Activated CD8-positive, alpha-beta T cell treated with anti-CD3 and anti-CD28 coated beads for 36 hours (primary cell): ENCODE measurements around the gene YWHAB. TPM values are rescaled to one million over a fixed set of nuclear protein-coding genes. Genes with fewer than 3 reads are reported as not detected.
A peak's percentile ranks its signal among the peaks of the same experiment; 100 is the strongest.

Experiments used
- ATAC-seq: fragments of 200-7000 bp; cut with Tn5 transposase; one replicate; pipeline ENCODE4 v1.10.0; 2021; ENCODE audit warnings: mild to moderate bottlenecking, moderate library complexity
- CTCF ChIA-PET: fragments of 350-600 bp; sonication (Branson Sonifier 250); formaldehyde crosslinking; loops from one replicate; lab custom pipeline; 2021; ENCODE audit warnings: antibody characterized with exemption; lab: Charles Lee
- POLR2A ChIA-PET: fragments of 350-600 bp; sonication (Branson Sonifier 250); formaldehyde crosslinking; loops from one replicate; lab custom pipeline; 2021; ENCODE audit warnings: antibody characterized with exemption; lab: Charles Lee
- DNase-seq: peaks from one replicate; pipeline ENCODE4 v3.0.0-alpha.2; 2020
- H3K27ac Mint-ChIP-seq: one replicate; pipeline ENCODE4 v1.8.0; 2021; ENCODE audit warnings: mild to moderate bottlenecking, mixed read lengths
- H3K27me3 Mint-ChIP-seq: one replicate; pipeline ENCODE4 v1.8.0; 2021; ENCODE audit warnings: mixed read lengths
- H3K36me3 Mint-ChIP-seq: one replicate; pipeline ENCODE4 v1.8.0; 2021; ENCODE audit warnings: low read depth, mixed read lengths
- H3K4me1 Mint-ChIP-seq: one replicate; pipeline ENCODE4 v1.8.0; 2021; ENCODE audit warnings: low read depth, mixed read lengths
- H3K4me3 Mint-ChIP-seq: one replicate; pipeline ENCODE4 v1.8.0; 2021; ENCODE audit warnings: mild to moderate bottlenecking, moderate library complexity, mixed read lengths
- H3K9me3 Mint-ChIP-seq: one replicate; pipeline ENCODE4 v1.8.0; 2021; ENCODE audit warnings: mixed read lengths
- CTCF ChIP-seq: fragments of 200-600 bp; IDR thresholded peaks from one replicate; pipeline ENCODE4 v1.8.0; 2022; ENCODE audit warnings: antibody characterized with exemption, mild to moderate bottlenecking
- intact Hi-C: fragments of 100-400 bp; cut with micrococcal nuclease; formaldehyde crosslinking; loops from one replicate; pipeline ENCODE4 v1.10.0; 2022
- total RNA-seq, 2 experiments: library from RNA; stranded (reverse); gene quantifications; one replicate each; pipeline ENCODE4 v1.2.3, GENCODE V29; 2021

Gene YWHAB
- total RNA-seq, 2 experiments from 2014 or later, result 220 to 226 TPM

- intact Hi-C loops, result no loop called here
- H3K27ac Mint-ChIP-seq, result peak overlapping the region; percentile 13
- ATAC-seq (peak; percentile 35), DNase-seq (no peak)
- no peaks in the 10 kb centered on the region for H3K9me3 Mint-ChIP-seq
- ChIA-PET POLR2A (interaction anchor here (1.3 to 1.8 kb wide), 3 partner anchors 11 to 69 kb away, joined by 4 to 5 read pairs (median 4); partner anchors contain the start of genes PABPC1L and TOMM34), CTCF (interaction anchor here (1.1 to 1.6 kb wide), 3 partner anchors 11 to 208 kb away, joined by 4 read pairs; no protein-coding TSS in a partner anchor)
- H3K4me1 Mint-ChIP-seq, result peaks cover 79% of the 10 kb centered on the region
- no peak for TF ChIP-seq CTCF
- H3K4me3 Mint-ChIP-seq, result no peak overlapping the region
- H3K36me3 Mint-ChIP-seq, result peaks cover 59% of the 10 kb centered on the region
- no peaks in the 10 kb centered on the region for H3K27me3 Mint-ChIP-seq
Observed at GRCh38 chr20:44891826-44892225, 6.3 kb downstream of the YWHAB start.

- no peak for DNase-seq
- Mint-ChIP-seq H3K9me3 (no peaks in the 10 kb centered on the region), H3K36me3 (peaks cover 56% of the 10 kb centered on the region), H3K4me3 (no peak overlapping the region), H3K4me1 (peaks cover 79% of the 10 kb centered on the region), H3K27ac (peak overlapping the region; percentile 22), H3K27me3 (no peaks in the 10 kb centered on the region)
- TF ChIP-seq CTCF, result no peak
- ChIA-PET CTCF (interaction anchor here (1.0 kb wide), 1 partner anchor 12 kb away, joined by 3 read pairs; no protein-coding TSS in a partner anchor), POLR2A (interaction anchor here (1.1 to 1.4 kb wide), 2 partner anchors 14 to 83 kb away, joined by 3 to 6 read pairs; partner anchors contain the start of gene PABPC1L)
- ATAC-seq, result peak; percentile 27
- intact Hi-C loops, result no loop called here
Observed at GRCh38 chr20:44894959-44895358, 9.5 kb downstream of the YWHAB start.

- intact Hi-C loops, result no loop called here
- CTCF ChIA-PET, result interaction anchor here (0.8 to 1.5 kb wide), 4 partner anchors 9 to 213 kb away, joined by 3 to 4 read pairs (median 4); partner anchors contain the start of gene YWHAB
- H3K4me3 Mint-ChIP-seq, result no peak overlapping the region
- H3K27me3 Mint-ChIP-seq, result no peaks in the 10 kb centered on the region
- no peak for DNase-seq
- H3K27ac Mint-ChIP-seq, result peak overlapping the region; percentile 58
- peaks cover 61% of the 10 kb centered on the region for H3K36me3 Mint-ChIP-seq
- H3K4me1 Mint-ChIP-seq, result peaks cover 82% of the 10 kb centered on the region
- no peak for ATAC-seq
- no peak for TF ChIP-seq CTCF
- POLR2A ChIA-PET, result interaction anchor here (0.9 to 1.0 kb wide), 3 partner anchors 9 to 422 kb away, joined by 3 to 6 read pairs (median 5); partner anchors contain the start of gene PABPC1L
- no peaks in the 10 kb centered on the region for H3K9me3 Mint-ChIP-seq
Observed at GRCh38 chr20:44896583-44896982, 11.1 kb downstream of the YWHAB start.

GRCh38 chr20:44897133-44897532 lies 11.6 kb downstream of the YWHAB start:
- ChIA-PET CTCF (interaction anchor here (1.2 to 2.7 kb wide), 2 partner anchors 8 to 214 kb away, joined by 3 to 12 read pairs; no protein-coding TSS in a partner anchor), POLR2A (interaction anchor here (0.9 kb wide), 1 partner anchor 12 kb away, joined by 6 read pairs; the partner anchor contains the start of gene PABPC1L)
- TF ChIP-seq CTCF, result no peak
- intact Hi-C loops, result no loop called here
- Mint-ChIP-seq H3K4me1 (peaks cover 77% of the 10 kb centered on the region), H3K27ac (peak overlapping the region; percentile 39), H3K27me3 (no peaks in the 10 kb centered on the region), H3K4me3 (no peak overlapping the region), H3K36me3 (peaks cover 57% of the 10 kb centered on the region), H3K9me3 (no peaks in the 10 kb centered on the region)
- DNase-seq (no peak), ATAC-seq (no peak)

GRCh38 chr20:44900231-44900854 lies 14.8 kb downstream of the YWHAB start:
- peak overlapping the region; percentile 87 for H3K27ac Mint-ChIP-seq
- ChIA-PET CTCF (interaction anchor here (0.6 kb wide), 1 partner anchor 100 kb away, joined by 3 read pairs; no protein-coding TSS in a partner anchor), POLR2A (interaction anchor here (1.0 kb wide), 1 partner anchor 8 kb away, joined by 3 read pairs; no protein-coding TSS in a partner anchor)
- peaks cover 58% of the 10 kb centered on the region for H3K4me1 Mint-ChIP-seq
- no peak for TF ChIP-seq CTCF
- peaks cover 61% of the 10 kb centered on the region for H3K36me3 Mint-ChIP-seq
- H3K27me3 Mint-ChIP-seq, result no peaks in the 10 kb centered on the region
- no peaks in the 10 kb centered on the region for H3K9me3 Mint-ChIP-seq
- H3K4me3 Mint-ChIP-seq, result no peak overlapping the region
- intact Hi-C loops, result no loop called here
- DNase-seq, result no peak
- ATAC-seq, result peak; percentile 81
